ENCODE results near the gene ZDHHC6. TPM values are rescaled to one million over a fixed set of nuclear protein-coding genes. Genes with fewer than 3 reads are reported as not detected.

The ZDHHC6 gene
- total RNA-seq, 1 donor from 2014 or later: 36.4 TPM

- ATAC-seq: no peak
- no peaks in the 10 kb centered on the region for H3K27me3 ChIP-seq (ENCODE audit: low read depth)
- H3K4me1 ChIP-seq: no peaks in the 10 kb centered on the region
- H3K27ac ChIP-seq: no peak overlapping the region
- intact Hi-C loops (cut with DNase I): no loop called here
- H3K36me3 ChIP-seq: peaks cover 100% of the 10 kb centered on the region
- no peak overlapping the region for H3K4me3 ChIP-seq
- no peak for DNase-seq
- no peak for TF ChIP-seq CTCF (IDR thresholded peaks at IDR 0.05)
- no peaks in the 10 kb centered on the region for H3K9me3 ChIP-seq
Observed at GRCh38 chr10:112429147-112429546, 17.6 kb downstream of the ZDHHC6 start.

GRCh38 chr10:112426111-112426510 lies 20.6 kb downstream of the ZDHHC6 start:
- Histone ChIP-seq H3K9me3 (no peaks in the 10 kb centered on the region), H3K36me3 (peaks cover 97% of the 10 kb centered on the region), H3K27ac (no peak overlapping the region), H3K4me1 (no peaks in the 10 kb centered on the region), H3K4me3 (no peak overlapping the region), H3K27me3 (ENCODE audit: low read depth) (no peaks in the 10 kb centered on the region)
- DNase-seq (no peak), ATAC-seq (no peak)
- TF ChIP-seq CTCF (IDR thresholded peaks at IDR 0.05): no peak
- intact Hi-C loops (cut with DNase I): no loop called here

- no peaks in the 10 kb centered on the region for H3K4me1 ChIP-seq
- intact Hi-C loops (cut with DNase I): no loop called here
- no peak overlapping the region for H3K27ac ChIP-seq
- H3K27me3 ChIP-seq (ENCODE audit: low read depth): no peaks in the 10 kb centered on the region
- no peak for ATAC-seq
- DNase-seq: no peak
- peaks cover 96% of the 10 kb centered on the region for H3K36me3 ChIP-seq
- H3K9me3 ChIP-seq: no peaks in the 10 kb centered on the region
- H3K4me3 ChIP-seq: no peak overlapping the region
- no peak for TF ChIP-seq CTCF (IDR thresholded peaks at IDR 0.05)
Observed at GRCh38 chr10:112424651-112425050, 22.1 kb downstream of the ZDHHC6 start.

DNA sequence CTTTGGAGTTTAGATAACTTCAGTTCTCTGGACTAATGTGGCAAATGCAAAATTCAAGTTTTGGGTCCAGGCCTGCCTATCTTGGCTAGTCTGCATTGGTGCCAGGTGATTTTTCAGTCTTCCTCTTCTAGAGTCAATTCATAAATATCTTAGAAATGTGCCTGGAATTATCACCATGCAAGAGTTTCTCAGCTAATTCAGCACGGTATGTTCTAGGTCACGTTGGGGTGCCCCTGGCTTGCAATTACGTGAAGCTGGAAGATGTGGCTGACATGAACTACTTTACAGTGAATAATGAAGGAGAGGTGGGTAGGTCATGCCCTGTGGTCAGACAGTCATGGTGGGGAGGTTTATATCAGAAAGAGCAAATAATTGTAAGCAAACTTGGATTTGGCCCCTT lies 25.0 kb downstream of the ZDHHC6 start:
- TF ChIP-seq CTCF (IDR thresholded peaks at IDR 0.05): no peak
- Histone ChIP-seq H3K27ac (no peak overlapping the region), H3K36me3 (peaks cover 95% of the 10 kb centered on the region), H3K9me3 (no peaks in the 10 kb centered on the region), H3K4me3 (no peak overlapping the region), H3K4me1 (no peaks in the 10 kb centered on the region), H3K27me3 (ENCODE audit: low read depth) (no peaks in the 10 kb centered on the region)
- intact Hi-C loops (cut with DNase I): no loop called here
- ATAC-seq (no peak), DNase-seq (no peak)

GRCh38 chr10:112412696-112413095 lies 34.0 kb downstream of the ZDHHC6 start:
- intact Hi-C loops (cut with DNase I): no loop called here
- Histone ChIP-seq H3K4me3 (no peak overlapping the region), H3K27me3 (ENCODE audit: low read depth) (no peaks in the 10 kb centered on the region), H3K36me3 (peaks cover 91% of the 10 kb centered on the region), H3K4me1 (no peaks in the 10 kb centered on the region), H3K9me3 (no peaks in the 10 kb centered on the region), H3K27ac (no peak overlapping the region)
- DNase-seq (no peak), ATAC-seq (no peak)
- no peak for TF ChIP-seq CTCF (IDR thresholded peaks at IDR 0.05)

- no peak overlapping the region for H3K4me3 ChIP-seq
- H3K9me3 ChIP-seq: no peaks in the 10 kb centered on the region
- H3K4me1 ChIP-seq: no peaks in the 10 kb centered on the region
- no peak for ATAC-seq
- intact Hi-C loops (cut with DNase I): no loop called here
- no peak for DNase-seq
- H3K36me3 ChIP-seq: peaks cover 94% of the 10 kb centered on the region
- H3K27ac ChIP-seq: no peak overlapping the region
- H3K27me3 ChIP-seq (ENCODE audit: low read depth): no peaks in the 10 kb centered on the region
- TF ChIP-seq CTCF (IDR thresholded peaks at IDR 0.05): no peak
Observed at GRCh38 chr10:112409755-112410154, 37.0 kb downstream of the ZDHHC6 start.
